HCT116 (cell line): ENCODE measurements around the gene PIK3R6. TPM values are rescaled to one million over a fixed set of nuclear protein-coding genes. Genes with fewer than 3 reads are reported as not detected.
A peak's percentile ranks its signal among the peaks of the same experiment; 100 is the strongest.

ENCODE experiments used
- ATAC-seq: fragments of 200-7000 bp; cut with Tn5 transposase; 2 replicates; pipeline ENCODE4 v1.9.1; 2020; ENCODE audit warnings: mild to moderate bottlenecking, moderate library complexity
- BruUV-seq: library from RNA; stranded (reverse); fragments of 400-500 nt; replicated peaks from 2 replicates; lab custom pipeline; 2021; lab: Mats Ljungman, UMichigan
- CTCF ChIA-PET: fragments of 300-600 bp; sonication (Branson Sonifier 250); formaldehyde crosslinking; loops from one replicate; lab custom pipeline; 2021; ENCODE audit warnings: antibody characterized with exemption; lab: Charles Lee
- POLR2A ChIA-PET: fragments of 300-600, 350-600 bp; sonication (Branson Sonifier 250); formaldehyde crosslinking; loops from one replicate; lab custom pipeline; 2021; ENCODE audit warnings: antibody characterized with exemption; lab: Charles Lee
- RAD21 ChIA-PET, 2 experiments: fragments of 300-600 bp; sonication (Branson Sonifier 250); formaldehyde crosslinking; loops; one replicate each; lab custom pipeline; 2023; ENCODE audit warnings: low total read pairs in 2 of 2; ENCODE audit not compliant: uncharacterized antibody in 2 of 2, unreplicated experiment in 2 of 2, low non-redundant PET in 1 of 2; lab: Charles Lee
- DNase-seq: peaks from one replicate; pipeline ENCODE4 v3.0.0-alpha.2; 2010; ENCODE audit warnings: low read depth, low spot score
- H2AFZ ChIP-seq: fragments of 200-600 bp; shearing (Covaris generic), sonication (generic); 2 replicates; pipeline ENCODE4 v1.6.1; 2017; ENCODE audit warnings: low read depth, mixed run types, mixed read lengths, antibody characterized with exemption, low read length; ENCODE audit not compliant: poor library complexity, severe bottlenecking
- H3K27ac ChIP-seq: 2 replicates; pipeline ENCODE4 v1.5.1; 2012; ENCODE audit warnings: low read depth, low read length
- H3K27me3 ChIP-seq: fragments of 200-600 bp; sonication (generic); 2 replicates; pipeline ENCODE4 v1.6.1; 2016; ENCODE audit warnings: mixed run types, low read length, mixed read lengths; ENCODE audit not compliant: insufficient read depth
- H3K36me3 ChIP-seq, 2 experiments: fragments of 200-500 bp in 1 of 2; fragments of 200-600 bp in 1 of 2; sonication (Bioruptor generic) in 1 of 2; sonication (generic) in 1 of 2; 2 replicates each; pipeline versions ENCODE4 v1.5.1 to v1.6.1; 2014 to 2016; ENCODE audit warnings: low read length in 2 of 2, inconsistent platforms in 1 of 2, mixed read lengths in 1 of 2, mixed run types in 1 of 2; ENCODE audit not compliant: insufficient read depth in 2 of 2, control insufficient read depth in 1 of 2
- H3K4me1 ChIP-seq, 2 experiments: fragments of 200-600 bp in 1 of 2; sonication (generic) in 1 of 2; 2 replicates each; pipeline versions ENCODE4 v1.5.1 to v1.6.1; 2012 to 2017; ENCODE audit warnings: low read length in 2 of 2, inconsistent platforms in 1 of 2, mild to moderate bottlenecking in 1 of 2, mixed read lengths in 1 of 2, mixed run types in 1 of 2, moderate library complexity in 1 of 2; ENCODE audit not compliant: insufficient read depth in 2 of 2, control insufficient read depth in 1 of 2
- H3K4me2 ChIP-seq: fragments of 200-600 bp; sonication (generic); 2 replicates; pipeline ENCODE4 v1.6.1; 2017; ENCODE audit warnings: mixed run types, low read length, mixed read lengths
- H3K4me3 ChIP-seq, 2 experiments: fragments of 200-600 bp in 1 of 2; sonication (generic) in 1 of 2; replicated peaks in 1 of 2; 2 replicates each; pipeline ENCODE4 v1.5.1; 2011 to 2016; ENCODE audit warnings: low read length in 2 of 2, control low read depth in 1 of 2, low read depth in 1 of 2, mild to moderate bottlenecking in 1 of 2, mixed read lengths in 1 of 2, mixed run types in 1 of 2
- H3K79me2 ChIP-seq: fragments of 200-600 bp; sonication (generic); 2 replicates; pipeline ENCODE4 v1.6.1; 2017; ENCODE audit warnings: mild to moderate bottlenecking, mixed run types, low read length, moderate library complexity, mixed read lengths; ENCODE audit not compliant: insufficient read depth
- H3K9ac ChIP-seq: fragments of 200-600 bp; sonication (generic); 2 replicates; pipeline ENCODE4 v1.6.1; 2016; ENCODE audit warnings: low read length, mixed read lengths
- H3K9me2 ChIP-seq: fragments of 200-600 bp; sonication (generic), shearing (Covaris generic); 2 replicates; pipeline ENCODE4 v1.6.1; 2017; ENCODE audit warnings: mixed run types, mild to moderate bottlenecking, moderate library complexity; ENCODE audit not compliant: insufficient read depth
- H3K9me3 ChIP-seq, 2 experiments: fragments of 200-500 bp in 1 of 2; fragments of 200-600 bp in 1 of 2; sonication (Bioruptor generic) in 1 of 2; sonication (generic) in 1 of 2; 2 replicates each; pipeline ENCODE4 v1.6.1; 2014 to 2017; ENCODE audit warnings: low read length in 2 of 2, mixed read lengths in 2 of 2, inconsistent platforms in 1 of 2, low read depth in 1 of 2, mild to moderate bottlenecking in 1 of 2, mixed run types in 1 of 2, moderate library complexity in 1 of 2; ENCODE audit not compliant: control insufficient read depth in 1 of 2, insufficient read depth in 1 of 2
- H4K20me1 ChIP-seq: fragments of 200-600 bp; sonication (generic), shearing (Covaris generic); 2 replicates; pipeline ENCODE4 v1.6.1; 2017; ENCODE audit warnings: mixed run types, mild to moderate bottlenecking, moderate library complexity; ENCODE audit not compliant: insufficient read depth
- CTCF ChIP-seq, 3 experiments: fragments of 200-600 bp in 1 of 3; sonication (generic) in 1 of 3; IDR thresholded peaks in 2 of 3; conservative IDR thresholded peaks in 1 of 3; 2 replicates each; pipeline ENCODE4 v1.5.1; 2012 to 2017; ENCODE audit warnings: low read depth in 2 of 3, low read length in 2 of 3, antibody characterized with exemption in 1 of 3, borderline replicate concordance in 1 of 3, control low read depth in 1 of 3, mild to moderate bottlenecking in 1 of 3, mixed read lengths in 1 of 3, mixed run types in 1 of 3, moderate library complexity in 1 of 3; ENCODE audit not compliant: insufficient read depth in 1 of 3
- EGR1 ChIP-seq: IDR thresholded peaks from 2 replicates; pipeline ENCODE4 v1.6.1; 2012; ENCODE audit warnings: low read depth
- intact Hi-C: fragments of 100-400 bp; cut with micrococcal nuclease; formaldehyde crosslinking; loops from 2 replicates; pipeline ENCODE4 v1.10.0; 2022
- total RNA-seq: library from RNA; stranded (reverse); gene quantifications from one replicate; pipeline ENCODE4 v1.2.1, GENCODE V29; 2021; ENCODE audit not compliant: unreplicated experiment
- TF ChIP-seq, protein P1 (sequence below): IDR thresholded peaks from 2 replicates; pipeline ENCODE4 v1.6.1; 2011; ENCODE audit warnings: mild to moderate bottlenecking, low read length, moderate library complexity; ENCODE audit not compliant: insufficient replicate concordance; ENCODE audit errors: extremely low read depth

Gene PIK3R6
- total RNA-seq, 1 experiment from 2014 or later, result 0.07 TPM

DNA sequence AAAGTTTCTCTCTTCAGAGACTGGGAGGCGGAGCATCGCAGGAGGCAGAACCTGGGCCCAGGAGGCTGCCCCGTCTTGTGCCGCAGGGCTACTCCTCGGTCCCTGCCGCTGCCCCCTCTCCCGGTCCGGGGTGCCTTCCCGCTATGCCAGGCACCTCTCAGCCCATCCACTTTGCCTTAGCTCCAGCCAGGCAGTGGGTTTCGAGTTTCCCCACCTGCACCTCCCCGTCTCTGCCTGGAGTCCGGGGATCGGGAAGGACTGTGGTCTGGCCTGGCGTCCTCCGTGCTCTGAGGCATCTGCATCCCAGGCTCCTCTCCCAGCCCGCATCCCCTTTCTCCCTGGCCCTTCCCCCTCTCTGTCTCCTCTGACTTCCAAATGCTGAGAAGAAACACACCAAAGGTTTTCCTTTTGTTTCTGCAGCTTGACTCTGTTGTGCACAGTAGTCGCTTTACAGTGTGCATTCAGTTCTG, 26.8 kb upstream of the PIK3R6 start:
- Histone ChIP-seq H3K4me3 (no peak overlapping the region), H3K27ac (no peak overlapping the region), H3K36me3 (no peaks in the 10 kb centered on the region), H3K9ac (no peak overlapping the region), H2AFZ (no peak overlapping the region), H3K4me2 (peak overlapping the region; percentile 13; the same call in 1 of the 2 replicates), H3K9me2 (no peaks in the 10 kb centered on the region), H4K20me1 (no peaks in the 10 kb centered on the region), H3K27me3 (no peaks in the 10 kb centered on the region), H3K9me3 (no peaks in the 10 kb centered on the region), H3K79me2 (no peaks in the 10 kb centered on the region), H3K4me1 (peaks cover 0 to 5% of the 10 kb centered on the region in 2 experiments; a peak in 1 of 4 replicates)
- DNase-seq (no peak), ATAC-seq (no peak)
- ChIA-PET RAD21 (interaction anchor here in 1 of 2 experiments (1.4 kb wide), 1 partner anchor 108 kb away, joined by 3 read pairs; no protein-coding TSS in a partner anchor), CTCF (interaction anchor here (0.6 to 2.1 kb wide), 5 partner anchors 8 to 108 kb away, joined by 3 to 11 read pairs (median 7); no protein-coding TSS in a partner anchor), POLR2A (no interaction called here)
- intact Hi-C loops, result loop anchor here (2.0 to 10.0 kb wide), 3 partner anchors 139 to 631 kb away; partner anchors contain the start of gene RPL26
- no TSS peak for BruUV-seq
- no peak for TF ChIP-seq CTCF (IDR thresholded peaks at IDR 0.05 in 2 of 3, conservative IDR thresholded peaks at IDR 0.05 in 1 of 3; ENCODE audit: borderline replicate concordance in 1 of 3, insufficient read depth in 1 of 3, low read depth in 2 of 3, low read length in 2 of 3)
- TF ChIP-seq, protein P1, sequence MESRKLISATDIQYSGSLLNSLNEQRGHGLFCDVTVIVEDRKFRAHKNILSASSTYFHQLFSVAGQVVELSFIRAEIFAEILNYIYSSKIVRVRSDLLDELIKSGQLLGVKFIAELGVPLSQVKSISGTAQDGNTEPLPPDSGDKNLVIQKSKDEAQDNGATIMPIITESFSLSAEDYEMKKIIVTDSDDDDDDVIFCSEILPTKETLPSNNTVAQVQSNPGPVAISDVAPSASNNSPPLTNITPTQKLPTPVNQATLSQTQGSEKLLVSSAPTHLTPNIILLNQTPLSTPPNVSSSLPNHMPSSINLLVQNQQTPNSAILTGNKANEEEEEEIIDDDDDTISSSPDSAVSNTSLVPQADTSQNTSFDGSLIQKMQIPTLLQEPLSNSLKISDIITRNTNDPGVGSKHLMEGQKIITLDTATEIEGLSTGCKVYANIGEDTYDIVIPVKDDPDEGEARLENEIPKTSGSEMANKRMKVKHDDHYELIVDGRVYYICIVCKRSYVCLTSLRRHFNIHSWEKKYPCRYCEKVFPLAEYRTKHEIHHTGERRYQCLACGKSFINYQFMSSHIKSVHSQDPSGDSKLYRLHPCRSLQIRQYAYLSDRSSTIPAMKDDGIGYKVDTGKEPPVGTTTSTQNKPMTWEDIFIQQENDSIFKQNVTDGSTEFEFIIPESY, result no peak
- no peak for TF ChIP-seq EGR1
